Chondrocyte (in vitro differentiated cells): ENCODE measurements around the gene C1QTNF6. TPM values are rescaled to one million over a fixed set of nuclear protein-coding genes. Genes with fewer than 3 reads are reported as not detected.

Source experiments
- DNase-seq: peaks from one replicate; pipeline ENCODE4 v3.0.0; 2021; ENCODE audit warnings: mixed read lengths, low spot score
- H3K27ac Mint-ChIP-seq: one replicate; pipeline ENCODE4 v1.8.0; 2021; ENCODE audit warnings: mild to moderate bottlenecking, moderate library complexity, mixed read lengths; ENCODE audit not compliant: unreplicated experiment
- H3K27me3 Mint-ChIP-seq: 2 replicates; pipeline ENCODE4 v1.8.0; 2021; ENCODE audit warnings: low read depth, mixed read lengths
- H3K36me3 Mint-ChIP-seq: 2 replicates; pipeline ENCODE4 v1.8.0; 2021; ENCODE audit warnings: low read depth, mixed read lengths
- H3K4me1 Mint-ChIP-seq: 2 replicates; pipeline ENCODE4 v1.8.0; 2021; ENCODE audit warnings: low read depth, mild to moderate bottlenecking, mixed read lengths
- H3K4me3 Mint-ChIP-seq: one replicate; pipeline ENCODE4 v1.8.0; 2021; ENCODE audit warnings: mild to moderate bottlenecking, moderate library complexity, mixed read lengths; ENCODE audit not compliant: unreplicated experiment
- H3K9me3 Mint-ChIP-seq: 2 replicates; pipeline ENCODE4 v1.8.0; 2021; ENCODE audit warnings: low read depth, mixed read lengths
- CTCF ChIP-seq: fragments of 200-600 bp; sonication (generic); IDR thresholded peaks from 2 replicates; pipeline ENCODE4 v1.5.0; 2021; ENCODE audit warnings: antibody characterized with exemption, mild to moderate bottlenecking, moderate library complexity
- total RNA-seq: library from RNA; stranded (reverse); gene quantifications from 3 replicates; pipeline ENCODE4 v1.2.1, GENCODE V29; 2021

C1QTNF6 gene
- total RNA-seq, 1 donor from 2014 or later = 11.3 TPM

- peaks cover 26% of the 10 kb centered on the region for H3K4me1 Mint-ChIP-seq
- no peak overlapping the region for H3K27ac Mint-ChIP-seq
- H3K36me3 Mint-ChIP-seq = peaks cover 2% of the 10 kb centered on the region
- H3K27me3 Mint-ChIP-seq = no peaks in the 10 kb centered on the region
- H3K4me3 Mint-ChIP-seq = no peak overlapping the region
- DNase-seq = peak; percentile 68
- TF ChIP-seq CTCF = no peak
- H3K9me3 Mint-ChIP-seq = no peaks in the 10 kb centered on the region
Observed at GRCh38 chr22:37185646-37186227, 2.3 kb downstream of the C1QTNF6 start.

GRCh38 chr22:37184816-37185541, 3.1 kb downstream of the C1QTNF6 start:
- H3K4me3 Mint-ChIP-seq = no peak overlapping the region
- DNase-seq = peak; percentile 77
- TF ChIP-seq CTCF = no peak
- H3K9me3 Mint-ChIP-seq = no peaks in the 10 kb centered on the region
- H3K27ac Mint-ChIP-seq = no peak overlapping the region
- peaks cover 2% of the 10 kb centered on the region for H3K36me3 Mint-ChIP-seq
- H3K4me1 Mint-ChIP-seq = peaks cover 26% of the 10 kb centered on the region
- H3K27me3 Mint-ChIP-seq = no peaks in the 10 kb centered on the region

- Mint-ChIP-seq H3K9me3 (no peaks in the 10 kb centered on the region), H3K4me3 (no peak overlapping the region), H3K36me3 (peaks cover 2% of the 10 kb centered on the region), H3K27me3 (no peaks in the 10 kb centered on the region), H3K4me1 (peaks cover 26% of the 10 kb centered on the region), H3K27ac (no peak overlapping the region)
- TF ChIP-seq CTCF = no peak
- DNase-seq = peak; percentile 88
Observed at GRCh38 chr22:37184380-37184755, 3.7 kb downstream of the C1QTNF6 start.

- Mint-ChIP-seq H3K9me3 (no peaks in the 10 kb centered on the region), H3K4me1 (peaks cover 29% of the 10 kb centered on the region), H3K36me3 (peaks cover 2% of the 10 kb centered on the region), H3K27me3 (no peaks in the 10 kb centered on the region), H3K4me3 (no peak overlapping the region), H3K27ac (peak overlapping the region; percentile 36)
- peak; percentile 63 for DNase-seq
- TF ChIP-seq CTCF = no peak
Observed at GRCh38 chr22:37183432-37184379, 4.3 kb downstream of the C1QTNF6 start.

GRCh38 chr22:37182949-37183245, 5.2 kb downstream of the C1QTNF6 start:
- Mint-ChIP-seq H3K27me3 (no peaks in the 10 kb centered on the region), H3K9me3 (no peaks in the 10 kb centered on the region), H3K4me1 (peaks cover 29% of the 10 kb centered on the region), H3K36me3 (peaks cover 2% of the 10 kb centered on the region), H3K4me3 (no peak overlapping the region), H3K27ac (no peak overlapping the region)
- TF ChIP-seq CTCF = no peak
- DNase-seq = peak; percentile 48
